ENCODE results near the gene WDR72. TPM values are rescaled to one million over a fixed set of nuclear protein-coding genes. Genes with fewer than 3 reads are reported as not detected.

Gene WDR72
- total RNA-seq, 2 experiments from 2014 or later = not detected

GRCh38 chr15:53477981-53478766, 281.3 kb downstream of the WDR72 start:
- Histone ChIP-seq H3K9me3 (ENCODE audit: low read length) (no peaks in the 10 kb centered on the region), H3K79me2 (ENCODE audit: insufficient read depth, low read depth, low read length) (no peaks in the 10 kb centered on the region), H3K27ac (ENCODE audit: low read depth, low read length, poor library complexity, severe bottlenecking) (no peak overlapping the region), H3K4me2 (ENCODE audit: low read length) (no peak overlapping the region), H4K20me1 (ENCODE audit: insufficient read depth, low read length) (no peaks in the 10 kb centered on the region), H2AFZ (ENCODE audit: low read length) (no peak overlapping the region), H3K4me3 (ENCODE audit: low read depth, low read length, poor library complexity, severe bottlenecking) (no peak overlapping the region), H3K9me2 (ENCODE audit: insufficient read depth, low read length) (no peaks in the 10 kb centered on the region), H3K36me3 (ENCODE audit: insufficient read depth, low read length) (no peaks in the 10 kb centered on the region), H3K4me1 (ENCODE audit: insufficient read depth, low read length, poor library complexity, severe bottlenecking) (no peaks in the 10 kb centered on the region)
- DNase-seq (ENCODE audit: low spot score) = no peak
- BruUV-seq (replicated peaks) = no TSS peak
- TF ChIP-seq EZH2phosphoT487 (IDR thresholded peaks at IDR 0.05; ENCODE audit: borderline replicate concordance, low read depth, low read length) = no peak
- TF ChIP-seq, protein P1, sequence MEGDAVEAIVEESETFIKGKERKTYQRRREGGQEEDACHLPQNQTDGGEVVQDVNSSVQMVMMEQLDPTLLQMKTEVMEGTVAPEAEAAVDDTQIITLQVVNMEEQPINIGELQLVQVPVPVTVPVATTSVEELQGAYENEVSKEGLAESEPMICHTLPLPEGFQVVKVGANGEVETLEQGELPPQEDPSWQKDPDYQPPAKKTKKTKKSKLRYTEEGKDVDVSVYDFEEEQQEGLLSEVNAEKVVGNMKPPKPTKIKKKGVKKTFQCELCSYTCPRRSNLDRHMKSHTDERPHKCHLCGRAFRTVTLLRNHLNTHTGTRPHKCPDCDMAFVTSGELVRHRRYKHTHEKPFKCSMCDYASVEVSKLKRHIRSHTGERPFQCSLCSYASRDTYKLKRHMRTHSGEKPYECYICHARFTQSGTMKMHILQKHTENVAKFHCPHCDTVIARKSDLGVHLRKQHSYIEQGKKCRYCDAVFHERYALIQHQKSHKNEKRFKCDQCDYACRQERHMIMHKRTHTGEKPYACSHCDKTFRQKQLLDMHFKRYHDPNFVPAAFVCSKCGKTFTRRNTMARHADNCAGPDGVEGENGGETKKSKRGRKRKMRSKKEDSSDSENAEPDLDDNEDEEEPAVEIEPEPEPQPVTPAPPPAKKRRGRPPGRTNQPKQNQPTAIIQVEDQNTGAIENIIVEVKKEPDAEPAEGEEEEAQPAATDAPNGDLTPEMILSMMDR (conservative IDR thresholded peaks at IDR 0.05; ENCODE audit: low read length) = no peak
- CTCF ChIA-PET (ENCODE audit: unreplicated experiment) = no interaction called here
- intact Hi-C loops (cut with micrococcal nuclease; ENCODE audit: unreplicated experiment) = no loop called here
- POLR2A ChIA-PET = interaction anchor here (0.6 kb wide), 1 partner anchor 269 kb away, joined by 4 read pairs; no protein-coding TSS in a partner anchor

GRCh38 chr15:53473886-53474285, 285.6 kb downstream of the WDR72 start:
- BruUV-seq (replicated peaks) = no TSS peak
- Histone ChIP-seq H3K4me2 (ENCODE audit: low read length) (no peak overlapping the region), H3K36me3 (ENCODE audit: insufficient read depth, low read length) (no peaks in the 10 kb centered on the region), H2AFZ (ENCODE audit: low read length) (no peak overlapping the region), H3K4me3 (ENCODE audit: low read depth, low read length, poor library complexity, severe bottlenecking) (no peak overlapping the region), H3K4me1 (ENCODE audit: insufficient read depth, low read length, poor library complexity, severe bottlenecking) (no peaks in the 10 kb centered on the region), H3K9me3 (ENCODE audit: low read length) (no peaks in the 10 kb centered on the region), H4K20me1 (ENCODE audit: insufficient read depth, low read length) (no peaks in the 10 kb centered on the region), H3K79me2 (ENCODE audit: insufficient read depth, low read depth, low read length) (no peaks in the 10 kb centered on the region), H3K9me2 (ENCODE audit: insufficient read depth, low read length) (no peaks in the 10 kb centered on the region), H3K27ac (ENCODE audit: low read depth, low read length, poor library complexity, severe bottlenecking) (no peak overlapping the region)
- TF ChIP-seq EZH2phosphoT487 (IDR thresholded peaks at IDR 0.05; ENCODE audit: borderline replicate concordance, low read depth, low read length) = no peak
- TF ChIP-seq, protein P1 (conservative IDR thresholded peaks at IDR 0.05; ENCODE audit: low read length) = no peak
- POLR2A ChIA-PET = no interaction called here
- DNase-seq (ENCODE audit: low spot score) = no peak
- CTCF ChIA-PET (ENCODE audit: unreplicated experiment) = no interaction called here
- intact Hi-C loops (cut with micrococcal nuclease; ENCODE audit: unreplicated experiment) = no loop called here

DNA sequence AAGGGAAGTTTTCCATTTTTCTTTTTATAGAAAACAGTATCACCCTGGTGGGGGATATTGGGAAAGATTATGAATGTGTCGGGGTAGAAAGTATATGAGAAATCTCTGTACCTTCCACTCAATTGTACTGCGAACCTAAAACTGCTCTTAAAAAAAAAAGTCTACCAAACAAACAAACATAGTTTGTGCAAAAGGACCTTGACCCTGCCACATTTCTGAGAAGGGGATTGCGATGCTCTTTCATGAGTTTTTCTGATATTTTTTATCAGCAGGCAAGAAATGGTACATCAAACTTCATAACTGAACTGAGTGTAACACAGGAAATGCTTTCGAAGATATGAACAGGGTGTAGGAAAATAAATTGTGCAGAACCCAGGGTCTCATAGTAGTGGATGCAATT, 286.0 kb downstream of the WDR72 start:
- BruUV-seq (replicated peaks) = no TSS peak

More for the DNA sequence above, 286.0 kb downstream of the WDR72 start:
- no peak for DNase-seq (ENCODE audit: low spot score)
- H3K36me3 ChIP-seq (ENCODE audit: insufficient read depth, low read length) = no peaks in the 10 kb centered on the region
- H3K9me3 ChIP-seq (ENCODE audit: low read length) = no peaks in the 10 kb centered on the region
- POLR2A ChIA-PET = no interaction called here
- no peak overlapping the region for H2AFZ ChIP-seq (ENCODE audit: low read length)
- H3K27ac ChIP-seq (ENCODE audit: low read depth, low read length, poor library complexity, severe bottlenecking) = no peak overlapping the region
- intact Hi-C loops (cut with micrococcal nuclease; ENCODE audit: unreplicated experiment) = no loop called here
- H3K4me1 ChIP-seq (ENCODE audit: insufficient read depth, low read length, poor library complexity, severe bottlenecking) = no peaks in the 10 kb centered on the region
- TF ChIP-seq, protein P1 (conservative IDR thresholded peaks at IDR 0.05; ENCODE audit: low read length) = no peak
- TF ChIP-seq EZH2phosphoT487 (IDR thresholded peaks at IDR 0.05; ENCODE audit: borderline replicate concordance, low read depth, low read length) = no peak
- CTCF ChIA-PET (ENCODE audit: unreplicated experiment) = no interaction called here
- no peak overlapping the region for H3K4me2 ChIP-seq (ENCODE audit: low read length)
- no peak overlapping the region for H3K4me3 ChIP-seq (ENCODE audit: low read depth, low read length, poor library complexity, severe bottlenecking)
- no peaks in the 10 kb centered on the region for H4K20me1 ChIP-seq (ENCODE audit: insufficient read depth, low read length)
- H3K9me2 ChIP-seq (ENCODE audit: insufficient read depth, low read length) = no peaks in the 10 kb centered on the region
- H3K79me2 ChIP-seq (ENCODE audit: insufficient read depth, low read depth, low read length) = no peaks in the 10 kb centered on the region
